Small intestine (tissue), 7 donors: Measurements from ENCODE around the gene DDX54. TPM values are rescaled to one million over a fixed set of nuclear protein-coding genes. Genes with fewer than 3 reads are reported as not detected.

Source experiments
- DNase-seq, 2 donors: peaks; one replicate each; pipeline versions ENCODE4 v3.0.0 to v3.0.0-alpha.2; 2013
- FAIRE-seq: peaks from 2 replicates; lab custom pipeline; 2012; peaks lifted over from hg19 to GRCh38; lab: Jason Lieb, UNC
- H3K27ac ChIP-seq, 3 donors: one replicate each; pipeline ENCODE4 v1.5.1; 2013; ENCODE audit warnings: low read length in 2 of 3, mild to moderate bottlenecking in 2 of 3, control low read depth in 1 of 3, inconsistent platforms in 1 of 3, low read depth in 1 of 3, moderate library complexity in 1 of 3
- H3K27me3 ChIP-seq, 3 donors: one replicate each; pipeline ENCODE4 v1.6.1; 2013; ENCODE audit warnings: low read length in 3 of 3, inconsistent platforms in 1 of 3; ENCODE audit not compliant: control insufficient read depth in 3 of 3, insufficient read depth in 3 of 3
- H3K36me3 ChIP-seq, 3 donors: one replicate each; pipeline ENCODE4 v1.6.1; 2013; ENCODE audit warnings: low read length in 3 of 3, inconsistent platforms in 1 of 3, low read depth in 1 of 3, mild to moderate bottlenecking in 1 of 3, moderate library complexity in 1 of 3; ENCODE audit not compliant: control insufficient read depth in 3 of 3, insufficient read depth in 2 of 3
- H3K4me1 ChIP-seq, 3 donors: one replicate each; pipeline ENCODE4 v1.6.1; 2013; ENCODE audit warnings: low read length in 2 of 3, inconsistent platforms in 1 of 3, low read depth in 1 of 3, mild to moderate bottlenecking in 1 of 3, moderate library complexity in 1 of 3; ENCODE audit not compliant: control insufficient read depth in 3 of 3, insufficient read depth in 2 of 3
- H3K4me3 ChIP-seq, 3 donors: one replicate each; pipeline ENCODE4 v1.5.1; 2013; ENCODE audit warnings: low read length in 3 of 3, control low read depth in 1 of 3, inconsistent platforms in 1 of 3, low read depth in 1 of 3, mild to moderate bottlenecking in 1 of 3, moderate library complexity in 1 of 3
- H3K9me3 ChIP-seq, 2 donors: one replicate each; pipeline ENCODE4 v1.6.1; 2013; ENCODE audit warnings: low read depth in 1 of 2, low read length in 1 of 2; ENCODE audit not compliant: control insufficient read depth in 2 of 2, insufficient read depth in 1 of 2
- WGBS, 3 donors: extraction: QIAGEN DNeasy Blood & Tissue Kit; methylation state at CpG; one replicate each; pipeline ENCODE4 v1.1.7; 2013; 5-methylcytosine and 5-hydroxymethylcytosine counted together
- polyA plus RNA-seq, 4 donors: library from polyadenylated mRNA; stranded (reverse) in 3 of 4; unstranded in 1 of 4; fragments of 200-250 nt in 3 of 4; fragments of 120-200 nt in 1 of 4; gene quantifications; one replicate each; pipeline versions ENCODE4 v1.2.1 to v1.2.3, GENCODE V29; 2013
- donor health status: healthy with polysubstance abuse.
- donor health status: control.
- donor health status: control.
- donor health status: Bipolar disorder and iron deficiency.
- donor health status: healthy.

Gene DDX54
- polyA plus RNA-seq, 4 donors, result 34.9 to 75.6 (median 51.8) TPM

DNA sequence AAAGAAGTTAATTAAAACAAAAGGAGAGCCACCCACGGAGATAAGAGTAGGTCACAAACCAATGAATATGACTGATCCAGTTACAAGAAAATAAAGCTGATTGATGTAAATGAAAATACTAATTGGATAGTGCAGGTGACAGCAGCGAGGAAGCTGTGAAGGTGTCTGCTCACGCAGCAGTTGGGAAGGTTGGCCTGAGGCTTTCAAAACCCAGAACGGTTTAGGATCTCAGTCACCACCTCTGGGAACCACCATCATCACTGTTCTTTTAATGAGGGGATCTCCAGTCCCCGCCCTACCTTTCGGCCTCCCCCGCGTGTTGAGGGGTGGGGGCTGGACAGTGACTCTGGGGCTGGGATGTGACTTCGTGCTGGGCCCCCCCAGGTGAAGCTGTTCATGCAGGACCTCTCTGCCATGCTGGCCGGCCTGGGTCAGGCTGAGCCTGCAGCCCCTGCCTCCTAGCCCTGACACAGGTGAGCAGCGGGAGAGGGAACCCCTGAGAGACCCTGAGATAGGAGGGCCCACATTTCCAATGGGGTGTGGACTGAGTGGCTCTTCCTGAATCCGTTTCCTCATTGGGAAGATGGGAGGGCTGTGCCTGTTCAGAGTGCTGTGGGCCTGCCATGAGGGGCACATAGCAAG is 27.9 kb downstream of the DDX54 start:
- WGBS, 3 donors, result 86 to 88% (median 87%) methylated on average over 12 of the region's 12 CpGs
- Histone ChIP-seq H3K9me3 (no peaks in the 10 kb centered on the region), H3K36me3 (peaks cover 13 to 49% (median 17%) of the 10 kb centered on the region in 3 donors), H3K27ac (no peak overlapping the region), H3K27me3 (peaks cover 0 to 35% (median 2%) of the 10 kb centered on the region in 3 donors), H3K4me1 (peaks cover 0 to 5% (median 0%) of the 10 kb centered on the region in 3 donors), H3K4me3 (no peak overlapping the region)
- FAIRE-seq (no peak), DNase-seq (no peak)

- Histone ChIP-seq H3K36me3 (peaks cover 10 to 34% (median 14%) of the 10 kb centered on the region in 3 donors), H3K27me3 (peaks cover 0 to 43% (median 2%) of the 10 kb centered on the region in 3 donors), H3K9me3 (no peaks in the 10 kb centered on the region), H3K4me3 (no peak overlapping the region), H3K27ac (no peak overlapping the region), H3K4me1 (peaks cover 0 to 5% (median 0%) of the 10 kb centered on the region in 3 donors)
- DNase-seq, result no peak
- WGBS, 3 donors, result 57 to 61% (median 60%) methylated on average over 7 of the region's 7 CpGs
- FAIRE-seq, result no peak
Measured at GRCh38 chr12:113155646-113156045, 29.6 kb downstream of the DDX54 start.

GRCh38 chr12:113155060-113155459 is 30.2 kb downstream of the DDX54 start:
- H3K36me3 ChIP-seq, result peaks cover 8 to 29% (median 10%) of the 10 kb centered on the region in 3 donors
- H3K27ac ChIP-seq, result no peak overlapping the region
- FAIRE-seq, result no peak
- DNase-seq, result no peak
- 67 to 74% (median 70%) methylated on average over 12 of the region's 12 CpGs for WGBS, 3 donors
- H3K9me3 ChIP-seq, result no peaks in the 10 kb centered on the region
- H3K4me3 ChIP-seq, result no peak overlapping the region
- H3K4me1 ChIP-seq, result peaks cover 0 to 5% (median 0%) of the 10 kb centered on the region in 3 donors
- peaks cover 0 to 48% (median 2%) of the 10 kb centered on the region in 3 donors for H3K27me3 ChIP-seq

GRCh38 chr12:113154351-113154973 is 30.8 kb downstream of the DDX54 start:
- FAIRE-seq, result no peak
- Histone ChIP-seq H3K36me3 (peaks cover 7 to 23% (median 8%) of the 10 kb centered on the region in 3 donors), H3K9me3 (no peaks in the 10 kb centered on the region), H3K27me3 (peaks cover 0 to 50% (median 2%) of the 10 kb centered on the region in 3 donors), H3K27ac (no peak overlapping the region), H3K4me3 (peak overlapping the region in 1 of 3 donors; percentile 18), H3K4me1 (peaks cover 0 to 5% (median 0%) of the 10 kb centered on the region in 3 donors)
- peak in 1 of 2 donors; percentile 34 for DNase-seq
- WGBS, 3 donors, result 1 to 5% (median 3%) methylated on average over 41 to 51 of the region's 51 CpGs

DNA sequence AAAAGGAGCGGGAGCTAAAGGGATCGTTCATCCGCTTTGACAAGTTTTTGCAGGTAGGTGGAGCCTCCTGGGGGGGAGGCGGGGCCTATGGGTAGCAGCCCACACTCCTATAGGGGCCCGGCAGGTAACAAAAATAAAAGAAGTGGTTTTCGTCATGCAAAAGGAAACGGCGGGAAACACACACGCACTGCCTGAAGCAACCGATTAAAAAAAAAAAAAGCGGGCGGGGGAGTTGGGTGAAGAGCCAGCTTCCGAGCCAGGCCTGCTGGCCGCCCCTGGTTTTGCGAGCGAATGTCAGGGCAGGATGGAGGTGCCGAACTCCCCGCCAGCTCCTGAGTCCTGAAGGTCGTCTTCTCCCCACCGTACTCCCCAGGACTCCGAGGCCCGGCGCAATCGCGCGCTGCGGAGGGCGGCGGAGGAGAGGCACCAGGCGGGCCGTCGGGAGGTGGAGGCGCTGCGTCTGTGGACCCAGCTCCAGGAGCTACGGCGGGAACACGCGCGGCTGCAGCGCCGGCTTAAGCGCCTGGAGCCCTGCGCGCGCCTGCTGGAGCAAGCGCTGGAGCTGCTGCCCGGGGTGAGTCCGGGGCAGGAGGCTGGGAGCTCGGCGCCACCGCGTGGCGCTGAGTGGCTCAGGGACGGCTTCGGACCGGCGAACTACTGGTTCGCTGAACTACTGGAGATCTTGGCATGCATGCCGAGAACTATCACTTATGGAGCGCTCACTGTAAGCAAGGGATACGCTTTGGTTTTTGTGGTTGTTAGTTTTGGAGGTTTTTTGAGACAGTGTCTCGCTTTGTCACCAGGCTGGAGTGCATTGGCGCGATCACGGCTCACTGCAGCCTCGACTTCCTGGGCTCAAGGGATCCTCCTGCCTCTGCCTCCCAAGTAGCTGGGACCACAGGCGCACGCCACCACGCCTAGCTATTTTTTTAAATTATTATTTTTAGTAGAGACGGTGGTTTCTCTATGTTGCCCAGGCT is 32.2 kb downstream of the DDX54 start:
- FAIRE-seq (no peak), DNase-seq (peak; percentile 69 to 78)
- peaks cover 0 to 9% (median 7%) of the 10 kb centered on the region in 3 donors for H3K36me3 ChIP-seq
- no peak overlapping the region for H3K27ac ChIP-seq
- peak overlapping the region in 1 of 3 donors; percentile 46 for H3K4me3 ChIP-seq
- H3K27me3 ChIP-seq, result peaks cover 0 to 50% (median 2%) of the 10 kb centered on the region in 3 donors
- 6 to 8% (median 7%) methylated on average over 69 to 70 of the region's 70 CpGs for WGBS, 3 donors
- H3K4me1 ChIP-seq, result peaks cover 0 to 5% (median 0%) of the 10 kb centered on the region in 3 donors
- no peaks in the 10 kb centered on the region for H3K9me3 ChIP-seq

DNA sequence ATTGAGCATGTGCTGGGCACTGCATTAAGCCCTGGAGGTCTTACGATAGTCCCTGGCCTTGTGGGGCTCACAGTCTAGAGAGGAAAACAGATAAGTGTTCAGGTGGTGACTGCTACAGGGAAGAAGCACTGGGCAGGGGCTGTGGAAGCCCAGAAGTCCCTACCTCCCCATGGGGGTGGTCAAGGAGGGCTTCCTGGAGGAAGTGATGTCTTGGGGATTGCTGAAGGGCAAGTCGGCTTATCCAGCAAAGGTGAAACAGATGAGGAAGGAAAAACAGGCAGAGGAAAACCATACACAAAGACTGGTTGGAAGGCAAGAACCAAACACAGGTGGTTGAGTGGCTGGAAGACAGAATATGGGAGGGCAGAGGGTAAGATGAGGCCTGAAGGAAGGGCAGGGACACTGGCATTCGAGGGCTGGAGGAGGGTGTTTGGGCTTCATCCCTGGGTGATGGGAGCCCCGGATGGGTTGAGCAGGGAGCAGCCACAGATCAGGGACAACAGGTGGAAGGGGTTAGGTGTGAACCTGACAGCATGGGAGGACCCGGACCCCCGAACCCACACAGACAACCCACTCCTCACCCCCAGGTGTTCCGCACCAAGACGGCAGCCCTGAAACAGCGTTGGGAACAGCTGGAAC is 33.0 kb downstream of the DDX54 start:
- WGBS, 3 donors, result 15 to 25% (median 23%) methylated on average over 9 of the region's 9 CpGs
- Histone ChIP-seq H3K36me3 (peaks cover 0 to 1% (median 0%) of the 10 kb centered on the region in 3 donors), H3K27me3 (peaks cover 0 to 50% (median 2%) of the 10 kb centered on the region in 3 donors), H3K4me3 (no peak overlapping the region), H3K4me1 (peaks cover 0 to 5% (median 0%) of the 10 kb centered on the region in 3 donors), H3K9me3 (no peaks in the 10 kb centered on the region), H3K27ac (no peak overlapping the region)
- FAIRE-seq (no peak), DNase-seq (no peak)

- Histone ChIP-seq H3K9me3 (no peaks in the 10 kb centered on the region), H3K4me3 (no peak overlapping the region), H3K27me3 (peaks cover 0 to 50% (median 2%) of the 10 kb centered on the region in 3 donors), H3K27ac (no peak overlapping the region), H3K36me3 (no peaks in the 10 kb centered on the region), H3K4me1 (peaks cover 0 to 5% (median 0%) of the 10 kb centered on the region in 3 donors)
- WGBS, 3 donors, result 87 to 92% (median 91%) methylated on average over 3 of the region's 3 CpGs
- FAIRE-seq (no peak), DNase-seq (no peak)
Measured at GRCh38 chr12:113151655-113152054, 33.6 kb downstream of the DDX54 start.
